ENCODE data around the gene CCSER1.

DNA sequence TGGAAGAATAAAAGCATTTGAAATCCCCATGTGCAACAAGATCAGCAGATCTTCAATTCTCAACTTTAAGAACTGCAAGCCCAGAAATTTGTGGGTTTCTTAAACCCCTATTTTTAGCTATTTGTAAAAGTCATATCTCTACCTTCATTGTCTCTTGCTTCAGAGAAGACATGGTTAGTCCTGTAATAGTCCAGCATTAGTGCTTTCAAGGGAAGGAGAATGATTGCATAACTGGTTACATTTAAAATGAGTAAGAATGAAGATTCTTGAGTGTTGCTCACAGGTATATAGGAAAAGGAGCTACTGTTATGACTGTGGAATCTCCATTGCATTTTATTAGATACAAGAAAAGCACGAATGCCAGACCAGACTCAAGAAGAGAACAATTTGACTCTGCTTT is 84.0 kb downstream of the CCSER1 start:
- TF ChIP-seq, protein P1, sequence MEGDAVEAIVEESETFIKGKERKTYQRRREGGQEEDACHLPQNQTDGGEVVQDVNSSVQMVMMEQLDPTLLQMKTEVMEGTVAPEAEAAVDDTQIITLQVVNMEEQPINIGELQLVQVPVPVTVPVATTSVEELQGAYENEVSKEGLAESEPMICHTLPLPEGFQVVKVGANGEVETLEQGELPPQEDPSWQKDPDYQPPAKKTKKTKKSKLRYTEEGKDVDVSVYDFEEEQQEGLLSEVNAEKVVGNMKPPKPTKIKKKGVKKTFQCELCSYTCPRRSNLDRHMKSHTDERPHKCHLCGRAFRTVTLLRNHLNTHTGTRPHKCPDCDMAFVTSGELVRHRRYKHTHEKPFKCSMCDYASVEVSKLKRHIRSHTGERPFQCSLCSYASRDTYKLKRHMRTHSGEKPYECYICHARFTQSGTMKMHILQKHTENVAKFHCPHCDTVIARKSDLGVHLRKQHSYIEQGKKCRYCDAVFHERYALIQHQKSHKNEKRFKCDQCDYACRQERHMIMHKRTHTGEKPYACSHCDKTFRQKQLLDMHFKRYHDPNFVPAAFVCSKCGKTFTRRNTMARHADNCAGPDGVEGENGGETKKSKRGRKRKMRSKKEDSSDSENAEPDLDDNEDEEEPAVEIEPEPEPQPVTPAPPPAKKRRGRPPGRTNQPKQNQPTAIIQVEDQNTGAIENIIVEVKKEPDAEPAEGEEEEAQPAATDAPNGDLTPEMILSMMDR (IDR thresholded peaks at IDR 0.05; ENCODE audit: low read depth, low read length, missing input control): no peak
- TF ChIP-seq, protein P2, sequence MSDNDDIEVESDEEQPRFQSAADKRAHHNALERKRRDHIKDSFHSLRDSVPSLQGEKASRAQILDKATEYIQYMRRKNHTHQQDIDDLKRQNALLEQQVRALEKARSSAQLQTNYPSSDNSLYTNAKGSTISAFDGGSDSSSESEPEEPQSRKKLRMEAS (IDR thresholded peaks at IDR 0.05): no peak
- TF ChIP-seq EGR1 (IDR thresholded peaks at IDR 0.05; ENCODE audit: low read depth in 2 of 2) (no peak), ATF3 (IDR thresholded peaks at IDR 0.05) (no peak), SP1 (IDR thresholded peaks at IDR 0.05) (no peak), RAD21 (IDR thresholded peaks at IDR 0.05) (no peak), NR2F2 (IDR thresholded peaks at IDR 0.05) (no peak), TAF1 (conservative IDR thresholded peaks at IDR 0.05) (no peak), REST (IDR thresholded peaks at IDR 0.05) (no peak), YY1 (IDR thresholded peaks at IDR 0.05) (no peak), JUND (IDR thresholded peaks at IDR 0.05) (no peak)
- TF ChIP-seq, protein P3, sequence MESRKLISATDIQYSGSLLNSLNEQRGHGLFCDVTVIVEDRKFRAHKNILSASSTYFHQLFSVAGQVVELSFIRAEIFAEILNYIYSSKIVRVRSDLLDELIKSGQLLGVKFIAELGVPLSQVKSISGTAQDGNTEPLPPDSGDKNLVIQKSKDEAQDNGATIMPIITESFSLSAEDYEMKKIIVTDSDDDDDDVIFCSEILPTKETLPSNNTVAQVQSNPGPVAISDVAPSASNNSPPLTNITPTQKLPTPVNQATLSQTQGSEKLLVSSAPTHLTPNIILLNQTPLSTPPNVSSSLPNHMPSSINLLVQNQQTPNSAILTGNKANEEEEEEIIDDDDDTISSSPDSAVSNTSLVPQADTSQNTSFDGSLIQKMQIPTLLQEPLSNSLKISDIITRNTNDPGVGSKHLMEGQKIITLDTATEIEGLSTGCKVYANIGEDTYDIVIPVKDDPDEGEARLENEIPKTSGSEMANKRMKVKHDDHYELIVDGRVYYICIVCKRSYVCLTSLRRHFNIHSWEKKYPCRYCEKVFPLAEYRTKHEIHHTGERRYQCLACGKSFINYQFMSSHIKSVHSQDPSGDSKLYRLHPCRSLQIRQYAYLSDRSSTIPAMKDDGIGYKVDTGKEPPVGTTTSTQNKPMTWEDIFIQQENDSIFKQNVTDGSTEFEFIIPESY (IDR thresholded peaks at IDR 0.05): no peak

Measured in liver (tissue), 3 donors.